GM10266 (cell line): ENCODE results near the gene SLITRK1.

Source experiments
- DNase-seq: peaks from one replicate; pipeline ENCODE4 v3.0.0; 2012; ENCODE audit errors: extremely low spot score
- TF ChIP-seq, protein P1 (sequence below): IDR thresholded peaks from 2 replicates; pipeline ENCODE4 v1.5.1; 2012; ENCODE audit warnings: mild to moderate bottlenecking, low read depth; ENCODE audit not compliant: control insufficient read depth, insufficient read depth; ENCODE audit errors: missing control alignments

The SLITRK1 gene

GRCh38 chr13:83865161-83866137 lies 16.8 kb downstream of the SLITRK1 start:
- TF ChIP-seq, protein P1, sequence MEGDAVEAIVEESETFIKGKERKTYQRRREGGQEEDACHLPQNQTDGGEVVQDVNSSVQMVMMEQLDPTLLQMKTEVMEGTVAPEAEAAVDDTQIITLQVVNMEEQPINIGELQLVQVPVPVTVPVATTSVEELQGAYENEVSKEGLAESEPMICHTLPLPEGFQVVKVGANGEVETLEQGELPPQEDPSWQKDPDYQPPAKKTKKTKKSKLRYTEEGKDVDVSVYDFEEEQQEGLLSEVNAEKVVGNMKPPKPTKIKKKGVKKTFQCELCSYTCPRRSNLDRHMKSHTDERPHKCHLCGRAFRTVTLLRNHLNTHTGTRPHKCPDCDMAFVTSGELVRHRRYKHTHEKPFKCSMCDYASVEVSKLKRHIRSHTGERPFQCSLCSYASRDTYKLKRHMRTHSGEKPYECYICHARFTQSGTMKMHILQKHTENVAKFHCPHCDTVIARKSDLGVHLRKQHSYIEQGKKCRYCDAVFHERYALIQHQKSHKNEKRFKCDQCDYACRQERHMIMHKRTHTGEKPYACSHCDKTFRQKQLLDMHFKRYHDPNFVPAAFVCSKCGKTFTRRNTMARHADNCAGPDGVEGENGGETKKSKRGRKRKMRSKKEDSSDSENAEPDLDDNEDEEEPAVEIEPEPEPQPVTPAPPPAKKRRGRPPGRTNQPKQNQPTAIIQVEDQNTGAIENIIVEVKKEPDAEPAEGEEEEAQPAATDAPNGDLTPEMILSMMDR = no peak
- DNase-seq = no peak

DNA sequence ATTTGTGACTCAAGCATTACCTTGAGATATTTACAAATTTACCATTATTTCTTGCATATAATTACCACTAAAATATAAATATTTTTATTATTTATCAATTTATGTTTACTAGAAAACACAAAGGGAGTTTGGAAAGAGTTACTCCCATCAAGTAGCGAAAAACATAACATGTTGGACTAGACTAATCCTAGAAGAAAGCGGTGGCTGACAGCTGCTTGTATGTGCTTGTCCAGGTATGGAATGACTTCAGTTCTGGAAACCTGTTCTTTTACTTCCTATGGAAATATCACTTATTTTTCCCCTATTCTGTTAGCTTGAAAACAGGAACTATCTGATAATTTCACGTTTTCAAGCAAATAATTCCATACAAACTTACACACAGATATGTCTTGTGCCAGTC lies 28.5 kb downstream of the SLITRK1 start:
- TF ChIP-seq, protein P1 = no peak
- no peak for DNase-seq

GRCh38 chr13:83845106-83845505 lies 37.2 kb downstream of the SLITRK1 start:
- TF ChIP-seq, protein P1 = no peak
- no peak for DNase-seq

DNA sequence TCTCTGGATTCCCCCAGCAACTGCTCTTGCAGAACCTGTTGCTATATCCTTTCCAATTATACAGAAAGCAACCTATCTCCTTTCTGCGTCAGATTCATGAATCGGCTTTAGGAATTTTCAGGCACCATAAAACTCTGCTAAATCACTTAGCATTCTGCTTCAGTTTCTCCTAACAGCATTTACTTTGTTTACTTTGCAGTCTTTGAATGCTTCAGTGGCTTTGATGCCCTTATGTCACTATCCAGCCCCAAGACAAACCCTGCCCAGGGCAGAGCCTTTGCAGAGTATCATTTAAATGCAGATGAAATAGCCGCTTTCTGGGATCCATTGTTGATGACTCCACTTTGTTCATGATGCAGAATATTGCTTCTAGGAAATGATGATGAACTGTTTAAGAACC lies 43.1 kb downstream of the SLITRK1 start:
- DNase-seq = no peak
- TF ChIP-seq, protein P1 = no peak

DNA sequence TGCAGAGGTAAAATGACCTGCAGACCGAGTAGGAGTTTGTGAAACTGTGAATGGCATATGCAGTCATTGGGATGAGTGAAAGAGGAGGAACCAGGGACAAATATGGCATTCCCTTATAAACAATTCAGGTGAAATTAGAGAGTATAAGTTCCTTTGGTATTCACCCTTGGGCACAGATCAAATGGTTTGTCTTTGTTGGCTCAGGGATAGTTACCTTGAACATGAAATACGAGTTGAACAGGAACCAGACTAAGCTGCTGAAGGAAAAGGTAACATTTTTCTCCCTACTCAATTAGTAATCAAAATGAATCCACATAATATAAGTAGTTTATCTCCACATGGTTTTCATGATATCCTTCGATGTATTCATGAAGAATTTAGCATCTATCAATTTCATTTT lies 50.5 kb downstream of the SLITRK1 start:
- no peak for DNase-seq
- TF ChIP-seq, protein P1 = no peak

GRCh38 chr13:83829810-83830209 lies 52.5 kb downstream of the SLITRK1 start:
- no peak for DNase-seq
- TF ChIP-seq, protein P1 = no peak

DNA sequence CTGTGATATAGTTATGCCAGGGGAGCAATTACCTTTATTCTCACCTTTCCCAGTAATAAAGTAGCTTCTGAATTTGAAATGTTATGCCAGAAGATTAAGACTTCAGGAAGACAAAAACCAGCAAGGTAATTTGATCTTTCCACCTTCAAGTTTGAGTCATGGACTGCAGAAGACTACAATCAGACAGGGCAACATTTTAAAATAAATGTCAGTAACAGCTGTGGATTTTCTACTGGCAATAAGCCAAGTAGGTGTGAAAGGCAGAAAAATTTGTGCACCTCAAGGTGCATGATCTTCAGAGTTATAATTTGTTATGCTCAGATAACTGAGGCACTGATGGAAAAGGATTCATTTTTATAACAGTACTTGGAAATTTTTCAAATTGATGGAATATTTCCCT lies 54.9 kb downstream of the SLITRK1 start:
- TF ChIP-seq, protein P1 = no peak
- no peak for DNase-seq
